NCI-H1048 (cell line): Measurements from ENCODE around the gene ERCC3.

ENCODE experiments used
- DNase-seq: peaks from one replicate; lab custom pipeline; 2025; lab: John Stamatoyannopoulos, UW

Gene ERCC3

DNA sequence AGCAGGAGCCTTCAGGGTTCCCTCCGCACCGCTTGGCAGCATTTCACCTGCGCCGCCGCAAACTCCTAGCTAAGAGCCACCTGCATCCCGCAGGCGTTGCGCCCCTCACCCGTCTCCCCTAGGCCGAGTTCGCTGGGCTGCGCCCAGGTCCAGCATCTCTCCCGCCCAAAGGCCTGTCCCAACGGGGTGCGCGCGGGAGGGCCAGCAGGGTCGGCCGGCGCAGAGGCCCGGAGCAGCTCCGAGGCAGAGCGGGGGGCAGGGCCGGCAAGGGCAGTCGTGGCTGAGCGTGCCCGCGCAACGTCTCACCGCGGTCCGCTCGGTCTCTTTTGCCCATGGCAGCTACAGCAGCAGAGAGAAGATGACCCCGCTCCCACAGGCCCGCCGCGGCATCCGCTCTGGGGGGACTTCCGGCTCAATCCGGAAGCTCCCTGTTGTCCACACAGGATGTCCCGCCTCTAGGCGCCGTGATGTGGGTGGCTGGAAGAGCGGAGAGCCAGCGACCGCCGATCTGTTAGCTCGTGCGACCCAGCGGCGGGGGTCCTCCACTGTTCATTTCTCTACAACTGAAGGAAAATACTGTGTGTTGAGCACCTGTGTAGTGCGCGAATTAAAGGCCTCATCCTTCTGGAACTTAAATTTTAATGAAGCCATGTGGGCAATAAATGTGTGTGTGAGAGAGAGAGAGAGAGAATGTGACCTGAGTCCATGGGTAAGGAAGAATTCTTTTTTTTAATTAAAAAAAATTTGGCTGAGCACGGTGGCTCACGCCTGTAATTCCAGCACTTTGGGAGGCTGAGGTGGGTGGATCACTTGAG, at the start of gene ERCC3:
Gene ERCC3, minus strand, starts transcription at position 397 of the 815 bp plus-strand sequence. Its CDS starts 63 bp downstream, at position 334.
- peak; percentile 44 for DNase-seq

- DNase-seq, result no peak
Observed at GRCh38 chr2:127343277-127343676, 49.3 kb upstream of the ERCC3 start.

DNA sequence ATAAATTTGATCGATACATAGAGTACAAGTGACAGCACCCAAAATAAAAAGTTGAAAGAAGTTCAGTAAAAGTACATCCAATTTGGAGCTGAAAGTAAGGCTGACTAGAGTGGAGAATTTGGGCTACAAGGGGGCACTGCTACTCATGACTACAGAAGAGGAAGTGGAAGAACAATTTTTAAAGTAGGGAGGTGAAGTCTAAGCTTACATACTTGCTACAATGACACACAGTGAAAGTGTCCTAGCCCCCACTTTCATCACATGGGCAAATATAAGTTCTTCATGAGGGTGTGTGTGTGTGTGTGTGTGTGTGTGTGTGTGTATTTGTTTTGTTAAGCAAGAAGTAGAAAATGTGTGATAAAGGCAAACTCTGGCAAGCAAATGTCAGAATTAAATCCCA, 48.2 kb upstream of the ERCC3 start:
- no peak for DNase-seq

DNA sequence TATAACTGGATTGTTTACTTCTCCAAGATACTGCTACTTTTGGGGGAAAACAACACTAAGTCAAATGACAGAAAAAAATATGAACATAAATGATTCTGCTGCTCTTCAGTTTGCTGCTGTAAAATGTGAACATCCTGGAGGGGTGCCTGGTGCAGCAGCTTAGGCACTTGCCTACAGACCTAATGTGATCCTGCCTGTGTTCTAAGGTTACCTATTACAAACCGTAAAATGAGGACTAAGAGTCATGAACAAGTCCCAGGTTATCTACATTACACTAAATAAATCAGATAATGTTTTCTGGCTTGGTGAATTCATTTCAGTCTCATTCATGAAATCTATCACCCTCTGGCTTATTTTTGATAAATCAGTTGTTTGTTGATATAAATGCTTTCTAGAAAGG, 38.4 kb upstream of the ERCC3 start:
- no peak for DNase-seq

GRCh38 chr2:127330753-127331152, 36.8 kb upstream of the ERCC3 start:
- DNase-seq, result no peak

DNA sequence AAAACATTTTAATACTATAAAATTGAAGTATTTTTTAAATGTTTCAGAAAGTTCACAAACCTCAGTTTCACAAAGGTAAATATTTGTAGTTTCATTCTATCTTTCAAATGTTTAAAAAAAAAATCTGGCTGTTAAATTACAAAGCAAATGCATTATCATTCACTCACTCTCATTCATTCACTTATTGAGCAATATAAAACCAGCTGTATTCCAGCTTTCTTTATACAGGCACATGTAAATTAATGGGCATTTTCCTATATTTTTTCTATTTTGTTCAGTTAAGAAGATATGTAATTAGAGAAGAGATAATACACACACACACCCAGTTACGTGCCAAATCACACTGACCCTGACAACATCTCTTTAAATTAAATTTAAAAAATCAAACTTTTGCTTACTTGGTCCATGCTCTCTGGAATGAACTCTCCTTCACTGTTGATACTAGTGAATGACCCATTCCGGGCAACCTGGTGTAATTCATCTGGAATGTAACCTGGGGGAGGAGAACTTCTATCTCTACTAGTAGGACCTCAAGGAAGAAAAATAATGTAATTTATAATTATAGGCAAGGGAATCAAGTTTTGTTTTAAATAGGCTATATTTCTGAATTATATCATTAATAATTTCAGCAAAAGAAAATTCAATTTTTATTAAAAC, 32.5 kb upstream of the ERCC3 start:
- DNase-seq, result no peak

GRCh38 chr2:127324635-127325034, 30.7 kb upstream of the ERCC3 start:
- DNase-seq, result no peak

DNA sequence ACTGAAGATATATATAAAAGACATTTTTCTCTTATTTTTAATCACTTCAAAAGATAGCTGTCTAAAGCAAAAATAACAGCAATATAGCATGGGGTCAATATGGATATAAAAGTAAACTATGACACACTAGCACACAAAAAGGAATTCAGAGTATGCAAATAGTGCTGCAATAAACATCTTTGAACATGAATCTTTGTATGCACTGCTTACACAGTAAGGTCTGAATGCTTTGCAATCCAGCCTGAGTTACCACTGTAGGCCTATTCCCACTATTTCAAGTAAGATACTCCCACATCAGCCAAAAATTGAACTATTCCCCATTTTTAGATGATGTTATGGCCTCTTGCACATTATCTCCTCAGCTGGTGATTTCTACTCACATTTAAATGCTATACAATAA, 27.4 kb upstream of the ERCC3 start:
- DNase-seq, result no peak

GRCh38 chr2:127320586-127321275, 26.8 kb upstream of the ERCC3 start:
- no peak for DNase-seq

- DNase-seq, result no peak
Observed at GRCh38 chr2:127320067-127320466, 26.1 kb upstream of the ERCC3 start.

DNA sequence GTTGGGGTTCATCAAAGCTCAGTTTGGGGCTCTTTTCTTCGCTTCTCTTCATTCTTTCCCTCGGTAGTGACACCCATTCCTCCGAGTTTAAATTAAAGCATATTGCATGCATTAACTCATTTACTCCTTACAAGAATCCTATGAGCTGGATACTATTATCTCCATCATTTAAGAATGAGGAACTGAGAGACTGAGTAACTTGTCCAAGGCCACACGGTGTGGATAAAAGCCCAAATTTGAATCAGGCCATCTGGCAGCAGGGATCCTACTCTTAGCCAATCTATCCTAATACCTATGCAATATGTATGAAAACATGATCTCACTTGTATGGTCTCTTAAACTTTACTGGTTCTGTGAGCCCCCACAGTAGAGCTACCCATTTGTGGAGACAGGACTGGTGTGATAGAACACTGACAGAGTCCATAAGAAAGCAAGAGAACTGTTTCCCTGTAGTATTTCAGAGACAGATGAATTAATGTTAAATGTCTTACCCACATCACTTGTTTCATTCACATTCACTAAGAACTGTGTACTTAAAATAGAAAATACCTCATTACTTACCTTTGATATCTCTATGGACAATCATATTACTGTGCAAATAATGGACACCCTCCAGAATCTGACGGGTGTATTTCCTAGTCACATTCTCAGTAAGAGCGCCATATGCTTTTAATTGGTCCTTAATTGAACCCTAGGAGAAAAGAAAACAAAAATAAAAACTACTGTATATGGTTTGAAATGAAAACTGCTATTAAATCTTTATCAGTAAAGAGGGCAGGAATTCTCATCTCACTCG, 20.4 kb upstream of the ERCC3 start:
- DNase-seq, result no peak

- DNase-seq, result no peak
Observed at GRCh38 chr2:127313406-127313805, 19.5 kb upstream of the ERCC3 start.

- no peak for DNase-seq
Observed at GRCh38 chr2:127310980-127311379, 17.0 kb upstream of the ERCC3 start.

DNA sequence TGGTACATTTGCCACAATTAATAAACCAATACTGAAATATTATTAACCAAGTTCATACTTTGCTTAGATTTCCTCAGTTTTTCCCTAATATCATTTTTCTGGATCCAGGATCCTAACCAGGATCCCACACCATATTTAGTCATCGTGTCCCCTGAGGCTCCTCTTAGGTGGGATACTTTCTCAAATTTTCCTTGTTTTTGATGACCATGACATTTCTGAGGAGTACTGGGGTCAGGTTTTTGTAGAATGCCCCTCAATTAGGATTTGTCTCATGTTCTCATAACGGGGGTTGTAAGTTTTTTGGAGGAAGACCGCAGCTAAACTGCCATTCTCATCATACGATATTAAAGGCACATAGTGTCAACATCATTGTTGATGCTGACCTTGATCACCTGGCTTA, 15.5 kb upstream of the ERCC3 start:
- DNase-seq, result no peak

DNA sequence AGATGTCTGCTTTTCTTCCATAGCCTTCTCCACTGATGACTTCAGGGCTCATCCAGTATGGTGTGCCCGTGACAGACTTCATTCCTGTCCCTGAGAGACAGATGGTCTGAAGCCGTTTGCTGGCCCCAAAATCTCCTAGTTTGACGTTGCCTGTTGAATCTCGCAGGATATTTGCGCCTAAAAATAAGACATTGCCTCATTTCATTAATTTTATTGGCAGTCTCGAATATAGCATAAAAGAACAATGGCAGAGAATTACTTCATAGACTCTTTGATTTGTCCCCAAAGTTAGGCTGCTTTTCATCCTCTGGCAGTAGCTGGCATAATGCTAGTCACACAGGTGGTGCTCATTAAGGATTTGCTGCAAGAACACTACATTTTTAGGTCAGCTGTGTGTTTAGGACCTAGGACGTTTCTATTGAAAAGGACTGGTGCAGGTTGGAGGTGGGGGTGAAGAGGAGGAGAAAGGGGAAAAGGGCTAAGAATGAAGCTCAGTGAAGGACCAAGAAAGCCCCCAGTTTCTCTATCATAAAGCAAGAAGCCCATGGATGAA, 14.7 kb upstream of the ERCC3 start:
- DNase-seq, result no peak

- DNase-seq, result no peak
Observed at GRCh38 chr2:127305990-127306585, 12.1 kb upstream of the ERCC3 start.

DNA sequence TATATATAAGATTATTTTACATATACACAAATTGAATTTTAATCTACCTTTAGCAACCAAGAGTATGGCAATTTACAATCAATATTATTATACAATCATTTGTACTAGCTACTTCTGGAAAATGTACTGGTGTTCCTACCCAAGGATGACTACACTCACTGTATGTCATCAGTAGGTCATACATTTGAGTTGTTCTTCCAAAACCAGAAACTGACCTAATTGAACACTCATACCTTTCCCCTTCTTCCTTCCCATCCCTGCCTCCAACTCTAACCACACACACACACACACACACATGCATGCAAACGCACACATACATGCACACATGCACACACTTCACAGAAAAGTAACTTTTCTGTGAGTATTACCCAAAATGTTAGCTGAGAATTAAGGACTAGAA, 8.2 kb upstream of the ERCC3 start:
- no peak for DNase-seq

DNA sequence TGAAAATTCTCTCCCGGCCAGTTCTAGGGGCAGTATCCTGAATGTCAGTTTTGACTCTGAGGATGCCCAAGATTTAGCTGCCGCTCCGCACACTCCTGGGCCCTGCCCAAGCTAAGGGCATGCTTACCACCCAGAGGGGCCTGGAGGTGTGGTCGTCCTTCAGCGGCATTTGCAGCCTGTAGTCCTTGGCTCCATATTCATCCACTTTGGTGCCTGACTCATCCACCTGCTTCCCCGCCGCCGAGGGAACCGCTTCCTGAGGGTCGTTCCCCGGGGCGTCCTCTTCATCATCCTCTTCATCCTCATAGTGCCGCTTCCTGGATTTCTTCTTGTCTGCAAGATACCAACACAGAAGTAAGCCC, 577 bp downstream of the ERCC3 start:
- no peak for DNase-seq

GRCh38 chr2:127288274-127288673, 5.7 kb downstream of the ERCC3 start:
- DNase-seq, result no peak

DNA sequence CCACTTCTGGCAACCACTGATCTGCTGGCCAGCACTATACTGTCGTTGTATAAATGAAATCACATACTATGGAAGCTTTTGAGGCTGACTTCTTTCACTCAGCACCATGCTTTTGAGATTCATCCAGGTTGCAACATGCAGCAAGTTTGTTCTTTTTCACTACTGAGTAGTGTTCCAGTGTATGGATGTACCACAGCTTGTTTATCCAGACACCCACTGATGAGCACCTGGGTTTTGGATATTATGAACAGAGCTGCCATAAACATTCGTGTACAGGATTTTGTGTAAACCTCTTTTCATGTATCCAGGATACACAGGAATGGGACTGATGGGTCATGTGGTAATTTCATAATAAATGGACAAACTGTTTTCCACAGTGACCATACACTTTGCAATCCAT, 10.7 kb downstream of the ERCC3 start:
- no peak for DNase-seq

DNA sequence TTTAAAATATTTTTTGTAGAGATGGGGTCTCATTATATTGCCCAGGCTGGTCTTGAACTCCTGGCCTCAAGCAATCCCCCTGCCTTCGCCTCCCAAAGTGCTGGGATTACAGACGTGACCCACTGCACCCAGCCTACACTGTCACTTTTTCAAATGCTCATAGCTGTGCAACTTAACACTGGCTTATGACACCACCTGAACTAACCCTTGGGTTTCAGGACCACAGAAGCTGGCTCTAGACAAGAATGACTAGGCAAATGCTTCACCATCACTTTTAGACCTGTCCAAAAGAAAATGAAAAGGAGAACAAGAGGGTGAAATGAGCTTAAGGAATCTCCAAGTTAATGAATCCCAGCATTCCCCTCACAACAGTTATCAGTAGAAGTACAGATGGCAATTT, 13.3 kb downstream of the ERCC3 start:
- DNase-seq, result no peak

DNA sequence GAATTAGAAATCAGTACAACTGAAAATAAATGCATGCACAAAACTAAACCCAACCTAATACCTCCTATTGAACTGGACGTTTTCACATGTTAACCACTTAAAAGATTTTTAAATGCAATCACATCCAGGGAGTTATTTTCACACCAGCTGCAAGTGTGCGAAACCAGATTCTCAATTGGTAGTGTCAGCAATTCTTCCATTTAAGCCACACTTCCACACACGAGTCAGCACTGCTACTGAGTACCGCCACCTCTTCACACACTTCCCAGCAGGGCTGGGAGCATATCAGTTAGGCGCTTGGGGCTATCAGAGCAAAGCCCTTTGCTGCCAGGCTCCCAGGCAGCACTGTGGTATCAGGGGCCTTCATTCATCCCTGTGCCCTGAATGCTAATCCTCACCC, 14.2 kb downstream of the ERCC3 start:
- DNase-seq, result no peak
